ENCODE measurements around the gene SLC38A11. TPM values are rescaled to one million over a fixed set of nuclear protein-coding genes. Genes with fewer than 3 reads are reported as not detected.

The SLC38A11 gene
- total and polyA plus RNA-seq, 2 of the 13 experiments (the other 11 are each of a cell fraction or from before 2014, with no cell fraction given): 14.0 to 14.3 TPM

GRCh38 chr2:164887434-164888144, 67.7 kb downstream of the SLC38A11 start (continued):
- TF ChIP-seq ZNF235 (CRISPR knock-in tag; IDR thresholded peaks at IDR 0.05; ENCODE audit: borderline replicate concordance): no peak
- no peak for TF ChIP-seq RBAK (CRISPR knock-in tag; IDR thresholded peaks at IDR 0.05)
- TF ChIP-seq ZNF800 (CRISPR knock-in tag; IDR thresholded peaks at IDR 0.05): no peak
- peak; percentile 88; the same call in 1 of the 2 replicates for TF ChIP-seq GATA4 (IDR thresholded peaks at IDR 0.05; ENCODE audit: borderline replicate concordance, low read depth)
- TF ChIP-seq HOXD1 (CRISPR knock-in tag; IDR thresholded peaks at IDR 0.05): no peak; the same call in 1 of the 2 replicates
- no peak for TF ChIP-seq TAF1 (CRISPR knock-in tag; IDR thresholded peaks at IDR 0.05)
- TF ChIP-seq LRRFIP1 (CRISPR knock-in tag; conservative IDR thresholded peaks at IDR 0.05): no peak
- TF ChIP-seq EHMT2 (IDR thresholded peaks at IDR 0.05; ENCODE audit: borderline replicate concordance, low read depth, low read length): peak; percentile 86; the same call in 1 of the 2 replicates
- no peak for TF ChIP-seq ZNF468 (CRISPR knock-in tag; IDR thresholded peaks at IDR 0.05)
- no peak for TF ChIP-seq ZNF430 (CRISPR knock-in tag; IDR thresholded peaks at IDR 0.05)
- TF ChIP-seq ZNF407 (CRISPR knock-in tag; IDR thresholded peaks at IDR 0.05; ENCODE audit: not compliant biosample characterization): no peak
- no peak for TF ChIP-seq ZNF451 (CRISPR knock-in tag; IDR thresholded peaks at IDR 0.05)
- TF ChIP-seq ZSCAN31 (CRISPR knock-in tag; IDR thresholded peaks at IDR 0.05; ENCODE audit: low read depth): no peak
- TF ChIP-seq ZNF740 (CRISPR knock-in tag; IDR thresholded peaks at IDR 0.05): no peak
- peak; percentile 98 for TF ChIP-seq NCOA2 (CRISPR knock-in tag; IDR thresholded peaks at IDR 0.05)
- TF ChIP-seq SIX1 (CRISPR knock-in tag; IDR thresholded peaks at IDR 0.05; ENCODE audit: borderline replicate concordance): peak; percentile 79; the same call in 1 of the 2 replicates
- TF ChIP-seq HOXA5 (CRISPR knock-in tag; IDR thresholded peaks at IDR 0.05): 0 out of 2 replicates have a peak, but pooled peaks have one; percentile 18

All from HepG2 (cell line).